22Rv1 (cell line): ENCODE measurements around the gene CCDC169.
"Not testable (repeated sequence)": the region's sequence is repeated elsewhere in the genome, so short reads cannot be mapped to it uniquely, and the experiment has no call there.

Experiments used
- H3K27ac ChIP-seq: fragments of 450-650 bp; 2 replicates; pipeline ENCODE4 v1.5.1; 2017
- ZFX ChIP-seq: fragments of 450-650 bp; IDR thresholded peaks from 2 replicates; pipeline ENCODE4 v1.6.1; 2017; ENCODE audit warnings: antibody characterized with exemption, borderline replicate concordance
- TF ChIP-seq, protein P1 (sequence below): fragments of 450-650 bp; IDR thresholded peaks from 2 replicates; pipeline ENCODE4 v1.5.1; 2017; ENCODE audit warnings: mild to moderate bottlenecking

Gene CCDC169

DNA sequence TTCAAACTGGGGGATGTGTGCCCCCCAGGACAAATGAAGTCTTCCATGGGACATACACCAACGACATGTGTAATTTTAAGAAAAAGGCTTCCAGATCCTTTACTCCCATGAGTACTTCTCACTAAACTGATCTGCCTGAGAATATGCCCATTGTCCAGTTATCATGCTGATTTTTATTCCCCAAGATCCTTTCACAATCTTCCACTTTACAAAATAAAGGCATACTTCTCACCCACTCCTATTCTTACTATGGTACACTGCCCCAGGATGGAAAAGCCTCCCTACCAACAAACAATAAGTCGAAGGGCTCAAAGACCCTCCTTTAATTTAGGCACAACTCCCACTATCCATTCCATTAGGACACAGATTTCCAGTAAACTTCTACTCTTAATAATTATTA, 45.1 kb upstream of the CCDC169 start:
- TF ChIP-seq, protein P1, sequence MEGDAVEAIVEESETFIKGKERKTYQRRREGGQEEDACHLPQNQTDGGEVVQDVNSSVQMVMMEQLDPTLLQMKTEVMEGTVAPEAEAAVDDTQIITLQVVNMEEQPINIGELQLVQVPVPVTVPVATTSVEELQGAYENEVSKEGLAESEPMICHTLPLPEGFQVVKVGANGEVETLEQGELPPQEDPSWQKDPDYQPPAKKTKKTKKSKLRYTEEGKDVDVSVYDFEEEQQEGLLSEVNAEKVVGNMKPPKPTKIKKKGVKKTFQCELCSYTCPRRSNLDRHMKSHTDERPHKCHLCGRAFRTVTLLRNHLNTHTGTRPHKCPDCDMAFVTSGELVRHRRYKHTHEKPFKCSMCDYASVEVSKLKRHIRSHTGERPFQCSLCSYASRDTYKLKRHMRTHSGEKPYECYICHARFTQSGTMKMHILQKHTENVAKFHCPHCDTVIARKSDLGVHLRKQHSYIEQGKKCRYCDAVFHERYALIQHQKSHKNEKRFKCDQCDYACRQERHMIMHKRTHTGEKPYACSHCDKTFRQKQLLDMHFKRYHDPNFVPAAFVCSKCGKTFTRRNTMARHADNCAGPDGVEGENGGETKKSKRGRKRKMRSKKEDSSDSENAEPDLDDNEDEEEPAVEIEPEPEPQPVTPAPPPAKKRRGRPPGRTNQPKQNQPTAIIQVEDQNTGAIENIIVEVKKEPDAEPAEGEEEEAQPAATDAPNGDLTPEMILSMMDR, result no peak
- TF ChIP-seq ZFX, result no peak

DNA sequence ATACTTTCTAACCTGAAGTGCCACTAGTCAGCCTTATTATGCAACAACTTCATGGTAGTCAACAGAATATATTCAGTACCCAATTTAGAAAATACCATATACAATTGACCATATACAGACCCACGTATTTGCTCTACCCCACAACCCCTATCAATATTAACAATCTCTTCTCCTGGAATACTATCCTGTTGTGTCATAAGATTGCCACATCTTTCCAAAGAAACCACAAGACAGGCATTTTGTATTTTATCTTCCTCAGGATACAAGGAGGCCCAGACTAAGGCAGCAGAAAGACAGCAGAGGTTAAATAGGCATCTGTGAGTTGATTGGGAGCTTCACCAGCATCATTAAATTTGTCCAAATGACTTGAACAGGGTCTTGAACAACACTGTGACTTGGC, 44.1 kb upstream of the CCDC169 start:
- H3K27ac ChIP-seq, result no peak overlapping the region
- no peak for TF ChIP-seq ZFX
- TF ChIP-seq, protein P1, result no peak

More for the DNA sequence above, 45.1 kb upstream of the CCDC169 start:
- no peak overlapping the region for H3K27ac ChIP-seq

DNA sequence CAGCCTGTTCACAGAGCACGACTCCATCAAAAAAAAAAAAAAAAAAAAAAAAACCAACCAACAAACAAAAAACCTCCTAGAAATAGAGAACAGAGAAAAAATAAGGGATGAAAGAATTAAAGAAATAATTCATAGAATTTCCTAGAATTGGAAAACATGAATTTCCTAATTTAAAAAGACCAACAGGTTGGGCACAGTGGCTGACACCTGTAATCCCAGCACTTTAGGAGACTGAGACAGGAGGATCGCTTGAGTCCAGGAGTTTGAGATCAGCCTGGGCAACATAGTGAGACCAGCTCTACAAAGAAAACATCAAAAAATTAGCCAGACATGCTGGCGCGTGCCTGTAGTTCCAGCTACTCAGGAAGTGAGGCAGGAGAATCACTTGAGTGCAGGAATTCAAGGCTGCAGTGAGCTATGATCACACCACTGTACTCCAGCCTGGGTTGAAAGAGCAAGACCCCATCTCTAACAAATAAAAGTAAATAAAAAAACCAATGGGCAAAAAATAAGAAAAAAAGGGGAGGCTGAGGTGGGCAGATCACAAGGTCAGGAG, 42.1 kb upstream of the CCDC169 start:
- TF ChIP-seq, protein P1, result no peak
- TF ChIP-seq ZFX, result no peak
- H3K27ac ChIP-seq, result no peak overlapping the region

DNA sequence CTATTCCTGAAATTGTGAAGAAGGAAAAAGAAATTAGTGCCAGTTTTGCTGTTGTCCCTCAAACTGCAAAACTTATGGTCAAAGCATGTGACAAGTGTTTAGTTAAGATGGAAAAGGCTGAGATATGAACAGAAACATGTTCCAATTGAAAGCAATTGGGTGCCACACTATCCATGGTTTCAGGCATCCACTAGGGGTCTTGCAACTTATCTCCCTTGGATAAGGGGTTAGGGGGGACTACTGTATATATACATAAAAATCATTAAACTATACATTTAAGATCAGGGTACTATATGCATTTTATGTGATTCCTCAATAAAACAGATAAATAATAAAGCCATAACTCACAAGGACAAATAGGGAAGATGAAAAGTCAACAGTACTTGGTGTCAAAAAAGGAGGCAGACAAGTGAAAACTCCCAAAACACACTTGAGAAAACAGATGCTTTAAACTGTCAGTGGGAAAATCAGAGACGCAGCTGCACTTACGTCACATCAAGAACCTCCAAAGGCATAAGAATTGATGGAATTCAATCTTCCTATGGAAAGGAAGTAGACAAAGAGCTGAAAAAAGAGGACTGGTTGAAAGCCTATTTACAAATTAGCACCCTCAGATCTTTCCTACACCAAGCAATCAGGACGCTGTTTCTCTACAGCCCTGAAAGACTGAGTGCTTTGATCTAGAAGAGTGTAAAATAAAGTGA, 40.5 kb upstream of the CCDC169 start:
- TF ChIP-seq, protein P1, result no peak
- no peak for TF ChIP-seq ZFX
- no peak overlapping the region for H3K27ac ChIP-seq

DNA sequence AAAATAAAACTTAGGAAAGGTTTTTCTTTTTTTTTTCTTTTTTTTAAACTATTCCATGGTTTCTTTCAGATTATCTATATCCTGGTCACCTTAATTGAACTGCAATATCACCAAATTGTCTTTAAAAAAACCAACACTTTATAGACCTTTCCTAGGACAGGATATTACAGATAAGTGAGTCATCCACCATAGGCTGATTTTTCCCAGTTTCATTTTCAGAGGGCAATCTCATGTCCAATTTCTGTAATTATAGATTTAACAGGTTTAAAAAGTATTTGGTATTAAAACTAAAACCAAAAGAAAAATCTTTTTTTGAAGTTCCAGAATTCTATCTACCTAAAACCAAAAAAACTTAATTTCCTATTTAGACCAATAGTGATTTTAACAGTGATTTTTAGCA, 35.4 kb upstream of the CCDC169 start:
- H3K27ac ChIP-seq, result no peak overlapping the region

DNA sequence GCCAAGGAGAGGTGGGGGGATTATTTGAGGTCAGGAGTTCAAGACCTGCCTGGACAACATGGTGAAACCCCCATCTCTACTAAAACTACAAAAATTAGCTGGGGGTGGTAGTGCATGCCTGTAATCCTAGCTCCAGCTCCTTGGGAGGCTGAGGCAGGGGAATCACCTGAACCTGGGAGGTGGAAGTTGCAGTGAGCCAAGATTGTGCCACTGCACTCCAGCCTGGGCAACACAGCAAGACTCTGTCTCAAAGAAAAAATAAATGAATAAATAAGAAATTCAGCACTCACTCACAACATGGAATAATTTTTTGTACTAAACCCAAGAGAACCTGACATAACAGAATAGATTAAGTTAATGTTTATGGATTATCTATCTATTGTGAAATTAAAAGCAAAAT, 34.6 kb upstream of the CCDC169 start:
- not testable (repeated sequence) for H3K27ac ChIP-seq

More for the DNA sequence above, 35.4 kb upstream of the CCDC169 start:
- no peak for TF ChIP-seq ZFX
- TF ChIP-seq, protein P1, result no peak

DNA sequence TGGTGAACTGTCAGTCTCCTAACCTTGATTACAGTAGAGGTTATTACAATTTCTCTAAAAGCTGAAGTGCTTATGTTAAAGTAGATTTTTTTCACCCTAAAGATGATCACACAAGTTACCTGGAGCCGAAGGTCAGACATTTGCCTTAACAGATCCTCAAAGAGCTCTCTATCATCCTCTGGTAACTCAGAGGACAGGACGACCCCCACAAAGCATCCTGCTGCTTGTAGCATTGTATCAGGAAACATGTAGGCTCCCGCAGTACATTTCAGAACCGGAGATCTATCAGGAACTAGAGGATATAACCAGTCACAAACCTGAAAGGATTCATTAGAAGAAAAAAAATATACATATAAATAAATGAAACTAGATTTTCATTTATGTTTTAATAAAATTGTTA, 33.7 kb upstream of the CCDC169 start:
- no peak overlapping the region for H3K27ac ChIP-seq
- TF ChIP-seq, protein P1, result no peak
- TF ChIP-seq ZFX, result no peak

DNA sequence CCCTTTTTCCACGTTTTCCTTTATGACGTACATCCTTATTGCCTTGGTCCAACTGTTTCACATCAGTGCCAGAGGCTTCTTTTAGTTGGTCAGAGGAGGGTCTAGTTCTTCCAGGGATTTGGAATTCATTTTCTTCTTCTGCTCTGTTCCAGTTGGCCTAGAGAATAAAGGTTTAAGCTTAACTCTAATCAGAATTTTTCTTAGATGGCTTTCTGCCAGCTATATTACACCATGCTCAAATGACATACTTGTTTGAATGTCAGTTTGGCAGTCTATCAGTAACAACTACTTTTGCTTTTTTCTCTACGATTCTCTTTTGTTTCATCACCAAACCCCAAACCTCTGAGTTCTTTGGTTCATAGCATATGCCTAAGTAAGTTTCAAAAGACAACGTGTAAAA, 31.7 kb upstream of the CCDC169 start:
- TF ChIP-seq, protein P1, result no peak
- no peak for TF ChIP-seq ZFX
- H3K27ac ChIP-seq, result no peak overlapping the region
